GM12801 (cell line): ENCODE measurements around the gene SERPINA4.

Experiments
- TF ChIP-seq, protein P1 (sequence below): IDR thresholded peaks from one replicate; pipeline ENCODE4 v1.5.1; 2011; ENCODE audit warnings: control low read depth; ENCODE audit not compliant: insufficient read length; ENCODE audit errors: extremely low read depth

SERPINA4 gene

DNA sequence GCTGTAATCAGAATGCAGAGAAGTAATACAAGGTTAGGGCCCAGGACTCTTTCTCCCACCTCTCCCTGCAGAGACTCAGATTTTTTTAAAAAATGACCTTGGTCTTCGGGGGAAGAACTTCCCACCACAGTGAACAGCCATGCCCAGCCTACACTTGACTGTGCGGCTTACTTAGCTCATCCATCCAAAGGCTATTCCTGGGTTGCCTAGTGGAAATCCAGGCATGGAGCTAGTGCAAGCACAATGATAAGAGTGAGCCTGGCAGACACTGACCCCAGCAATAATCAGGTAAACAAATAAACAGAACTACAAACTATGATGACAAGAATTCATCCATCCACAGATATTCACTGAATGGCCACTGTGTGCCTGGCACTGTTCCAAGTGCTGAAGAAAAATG is 34.7 kb downstream of the SERPINA4 start:
- TF ChIP-seq, protein P1, sequence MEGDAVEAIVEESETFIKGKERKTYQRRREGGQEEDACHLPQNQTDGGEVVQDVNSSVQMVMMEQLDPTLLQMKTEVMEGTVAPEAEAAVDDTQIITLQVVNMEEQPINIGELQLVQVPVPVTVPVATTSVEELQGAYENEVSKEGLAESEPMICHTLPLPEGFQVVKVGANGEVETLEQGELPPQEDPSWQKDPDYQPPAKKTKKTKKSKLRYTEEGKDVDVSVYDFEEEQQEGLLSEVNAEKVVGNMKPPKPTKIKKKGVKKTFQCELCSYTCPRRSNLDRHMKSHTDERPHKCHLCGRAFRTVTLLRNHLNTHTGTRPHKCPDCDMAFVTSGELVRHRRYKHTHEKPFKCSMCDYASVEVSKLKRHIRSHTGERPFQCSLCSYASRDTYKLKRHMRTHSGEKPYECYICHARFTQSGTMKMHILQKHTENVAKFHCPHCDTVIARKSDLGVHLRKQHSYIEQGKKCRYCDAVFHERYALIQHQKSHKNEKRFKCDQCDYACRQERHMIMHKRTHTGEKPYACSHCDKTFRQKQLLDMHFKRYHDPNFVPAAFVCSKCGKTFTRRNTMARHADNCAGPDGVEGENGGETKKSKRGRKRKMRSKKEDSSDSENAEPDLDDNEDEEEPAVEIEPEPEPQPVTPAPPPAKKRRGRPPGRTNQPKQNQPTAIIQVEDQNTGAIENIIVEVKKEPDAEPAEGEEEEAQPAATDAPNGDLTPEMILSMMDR = no peak

DNA sequence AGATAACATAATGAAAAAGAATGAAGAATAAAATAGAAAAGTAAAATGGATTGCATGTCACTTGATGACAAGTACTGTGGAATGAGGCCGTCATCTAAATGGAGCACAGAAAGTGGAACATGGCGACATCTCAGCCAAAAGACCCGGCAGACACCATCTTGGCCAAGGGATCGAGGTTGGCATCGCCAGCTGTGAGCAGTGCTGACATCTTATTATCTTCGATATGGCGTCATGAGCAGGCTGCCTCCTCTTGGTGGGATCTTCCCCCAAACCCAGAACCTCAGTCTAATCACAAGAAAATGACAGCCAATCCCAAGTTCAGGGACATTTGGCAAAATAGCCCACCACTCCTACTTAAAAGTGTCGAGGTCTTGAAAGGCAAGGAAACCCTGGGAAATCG is 35.1 kb downstream of the SERPINA4 start:
- TF ChIP-seq, protein P1 = no peak

DNA sequence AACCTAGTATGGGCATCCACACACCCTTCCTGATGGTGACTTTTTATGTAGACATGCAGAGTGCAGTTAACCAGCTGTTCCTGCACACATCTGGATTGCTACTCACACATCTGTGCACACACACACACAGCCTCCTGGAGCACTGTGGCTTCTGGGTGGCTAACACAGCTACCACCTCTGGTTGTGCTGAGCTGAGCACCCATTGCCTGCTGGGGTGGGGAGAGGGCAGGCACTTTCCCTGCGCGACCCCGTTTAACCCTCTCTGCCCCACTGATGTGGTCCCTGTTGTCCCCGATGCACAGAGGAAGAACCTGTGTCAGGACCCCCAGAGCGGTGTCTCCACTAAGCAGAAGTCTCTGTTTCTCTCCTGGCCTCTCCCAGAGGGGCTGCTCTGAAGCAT is 36.5 kb downstream of the SERPINA4 start:
- TF ChIP-seq, protein P1 = no peak

DNA sequence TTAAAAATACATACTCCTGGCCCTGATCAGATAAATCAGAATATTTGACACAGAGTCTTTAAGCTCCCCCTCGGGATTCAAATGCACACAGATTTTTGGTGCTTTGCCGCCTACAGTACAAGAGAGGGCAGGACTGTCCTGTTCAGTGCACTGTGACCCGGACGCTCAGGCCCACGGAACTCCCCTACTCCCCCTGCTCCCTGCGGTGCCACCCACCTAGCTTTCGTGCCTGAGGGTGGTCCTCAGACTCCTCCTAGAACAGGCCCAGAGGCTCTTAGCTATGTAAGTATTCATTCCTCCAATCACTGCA is 37.2 kb downstream of the SERPINA4 start:
- TF ChIP-seq, protein P1 = no peak

DNA sequence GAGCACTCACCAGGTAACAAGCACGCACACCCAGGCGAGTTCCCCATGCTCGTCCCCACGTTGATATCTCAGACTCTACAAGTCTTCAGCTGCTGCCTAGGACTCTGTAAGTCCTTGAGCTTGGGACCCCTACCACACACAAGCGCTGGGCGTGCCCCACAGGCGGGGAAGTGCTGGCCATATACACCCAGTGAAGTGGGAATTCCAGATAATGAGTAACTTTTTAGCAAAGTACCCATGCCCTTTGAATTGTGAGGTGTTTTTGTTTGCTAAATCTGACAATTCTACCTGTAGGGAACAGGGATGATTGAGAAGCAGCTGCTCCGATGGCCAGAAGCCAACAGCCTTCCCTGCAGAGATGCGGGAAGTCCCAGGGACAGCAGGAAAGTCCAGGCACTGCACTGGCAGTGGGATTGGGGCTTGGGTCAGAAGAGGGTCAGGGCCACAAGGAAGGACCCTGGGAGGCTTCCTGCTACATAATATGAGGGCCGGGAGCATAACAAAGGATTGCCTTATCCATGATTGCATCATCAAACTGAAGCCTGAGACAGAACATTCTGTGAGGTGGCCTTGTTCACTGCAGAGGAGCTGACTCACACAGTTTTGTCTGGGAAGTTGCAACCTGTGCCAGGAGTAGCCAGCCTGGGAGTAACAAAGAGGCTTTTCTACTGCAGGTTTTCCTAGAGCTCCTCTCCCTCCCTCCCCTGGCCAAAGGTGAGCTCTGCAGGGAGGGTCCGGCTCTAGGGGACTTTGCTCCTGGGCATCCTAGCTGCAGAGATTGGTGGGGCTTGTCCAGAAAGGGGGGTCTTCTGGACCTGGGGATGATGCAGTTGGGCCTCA is 37.8 kb downstream of the SERPINA4 start:
- TF ChIP-seq, protein P1 = no peak

DNA sequence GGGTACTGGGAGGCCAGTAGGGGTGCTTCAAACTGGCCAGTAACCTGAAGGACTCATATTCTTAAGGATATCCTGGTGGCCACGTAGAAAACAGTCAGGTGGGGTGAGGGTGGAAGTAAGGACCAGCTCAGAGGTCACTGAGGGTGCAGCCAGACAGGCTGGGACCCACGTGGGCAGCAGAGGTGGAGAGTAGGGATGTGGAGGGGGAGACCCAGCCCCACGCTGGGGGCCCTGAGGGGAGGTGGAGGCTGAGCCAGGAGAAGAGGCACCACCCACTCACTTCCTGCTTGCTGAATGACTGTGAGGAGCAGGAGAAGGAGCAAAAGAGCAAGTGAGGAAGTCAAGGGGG is 38.4 kb downstream of the SERPINA4 start:
- TF ChIP-seq, protein P1 = no peak

DNA sequence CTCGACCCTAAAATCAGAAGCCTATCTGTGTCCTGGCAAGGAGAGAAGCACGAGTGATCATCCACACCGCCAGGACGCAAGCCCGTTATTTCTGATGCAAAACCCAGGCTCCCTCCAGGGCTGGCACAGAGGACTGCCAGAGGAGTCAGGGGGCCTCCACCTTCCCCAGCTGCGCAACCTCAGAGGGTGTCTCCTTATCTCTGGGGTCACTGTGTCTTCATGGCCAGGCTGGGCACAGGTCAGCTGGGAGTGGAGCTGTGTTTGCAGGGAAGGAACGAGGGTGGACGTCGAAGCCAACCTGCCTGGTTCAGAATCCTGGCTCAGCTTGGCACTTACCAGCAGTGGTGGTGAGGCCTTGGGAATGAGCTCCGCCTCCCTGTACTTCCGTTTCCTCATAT is 38.9 kb downstream of the SERPINA4 start:
- TF ChIP-seq, protein P1 = no peak

DNA sequence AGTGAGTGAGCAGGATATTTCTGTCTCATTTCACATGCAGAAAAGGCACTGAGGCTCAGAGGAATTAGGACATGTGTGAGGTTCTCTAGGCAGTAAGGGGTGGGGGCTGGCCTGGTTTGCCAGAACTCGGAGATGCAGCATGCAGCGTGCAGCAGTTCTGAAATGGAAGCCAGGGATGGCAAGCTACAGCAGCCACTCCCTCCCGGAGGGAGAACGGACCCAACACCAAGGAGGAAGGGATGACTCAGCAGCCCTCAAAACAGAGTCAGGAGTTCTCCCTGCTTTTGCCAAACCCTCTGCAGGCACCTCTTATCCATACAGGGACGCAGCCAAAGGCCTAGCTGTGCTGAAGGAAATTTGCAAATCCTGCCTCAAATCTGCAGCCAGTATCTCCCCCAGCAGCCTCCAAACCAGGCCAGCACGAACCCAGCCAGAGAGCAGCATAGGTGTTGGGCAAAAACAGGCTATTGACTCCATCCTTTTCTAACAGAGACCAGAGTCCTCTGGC is 40.7 kb downstream of the SERPINA4 start:
- TF ChIP-seq, protein P1 = no peak
